HS-27A (cell line): ENCODE measurements around the gene MBP.

Experiments
- DNase-seq: peaks from one replicate; pipeline ENCODE4 v3.0.0-alpha.2; 2012; ENCODE audit warnings: low read depth, missing footprints

The MBP gene

GRCh38 chr18:77132369-77133050 is at the start of gene MBP:
Gene MBP, minus strand, starts transcription at chr18:77132783. Its CDS starts 27,522 bp downstream, at chr18:77105261.
- no peak for DNase-seq

- no peak for DNase-seq
Observed at GRCh38 chr18:77181950-77182707, 49.5 kb upstream of the MBP start.

- no peak for DNase-seq
Observed at GRCh38 chr18:77178559-77178958, 46.0 kb upstream of the MBP start.

GRCh38 chr18:77177009-77177408 is 44.4 kb upstream of the MBP start:
- DNase-seq, result no peak

GRCh38 chr18:77173275-77174030 is 40.9 kb upstream of the MBP start:
- DNase-seq, result no peak

- DNase-seq, result no peak
Observed at GRCh38 chr18:77170890-77171410, 38.4 kb upstream of the MBP start.

- no peak for DNase-seq
Observed at GRCh38 chr18:77168811-77169311, 36.3 kb upstream of the MBP start.

- DNase-seq, result no peak
Observed at GRCh38 chr18:77167251-77167650, 34.7 kb upstream of the MBP start.

GRCh38 chr18:77166523-77166922 is 33.9 kb upstream of the MBP start:
- no peak for DNase-seq

GRCh38 chr18:77165503-77166188 is 33.1 kb upstream of the MBP start:
- DNase-seq, result no peak

GRCh38 chr18:77164763-77165485 is 32.3 kb upstream of the MBP start:
- no peak for DNase-seq

- no peak for DNase-seq
Observed at GRCh38 chr18:77164026-77164425, 31.4 kb upstream of the MBP start.

- DNase-seq, result no peak
Observed at GRCh38 chr18:77162580-77162979, 30.0 kb upstream of the MBP start.

- no peak for DNase-seq
Observed at GRCh38 chr18:77161961-77162360, 29.4 kb upstream of the MBP start.

- DNase-seq, result no peak
Observed at GRCh38 chr18:77161383-77161782, 28.8 kb upstream of the MBP start.

- DNase-seq, result no peak
Observed at GRCh38 chr18:77160515-77160914, 27.9 kb upstream of the MBP start.

GRCh38 chr18:77157312-77157711 is 24.7 kb upstream of the MBP start:
- no peak for DNase-seq

- no peak for DNase-seq
Observed at GRCh38 chr18:77155031-77155430, 22.4 kb upstream of the MBP start.

- DNase-seq, result no peak
Observed at GRCh38 chr18:77153404-77153803, 20.8 kb upstream of the MBP start.

GRCh38 chr18:77151772-77152520 is 19.4 kb upstream of the MBP start:
- DNase-seq, result no peak
